Stimulated activated CD8-positive, alpha-beta memory T cell treated with anti-CD3 and anti-CD28 coated beads, Interleukin-12 subunit alpha, Interleukin-12 subunit beta, amount 100 ng/mL, for 4 hours (primary cell): Measurements from ENCODE around the gene JSRP1.

ENCODE experiments used
- DNase-seq: peaks from one replicate; pipeline ENCODE4 v3.0.0-alpha.2; 2020; ENCODE audit warnings: low read depth

JSRP1 gene

GRCh38 chr19:2246801-2247361, 9.3 kb downstream of the JSRP1 start:
- DNase-seq, result no peak

GRCh38 chr19:2246014-2246620, 10.1 kb downstream of the JSRP1 start:
- no peak for DNase-seq

- DNase-seq, result no peak
Measured at GRCh38 chr19:2245273-2245672, 10.9 kb downstream of the JSRP1 start.

GRCh38 chr19:2244486-2244885, 11.7 kb downstream of the JSRP1 start:
- no peak for DNase-seq

GRCh38 chr19:2244125-2244411, 12.1 kb downstream of the JSRP1 start:
- no peak for DNase-seq

- DNase-seq, result no peak
Measured at GRCh38 chr19:2243274-2244124, 12.7 kb downstream of the JSRP1 start.

- no peak for DNase-seq
Measured at GRCh38 chr19:2242816-2243215, 13.4 kb downstream of the JSRP1 start.

- no peak for DNase-seq
Measured at GRCh38 chr19:2242092-2242537, 14.1 kb downstream of the JSRP1 start.

GRCh38 chr19:2240881-2241760, 15.1 kb downstream of the JSRP1 start:
- DNase-seq, result no peak

- DNase-seq, result no peak
Measured at GRCh38 chr19:2239771-2240770, 16.1 kb downstream of the JSRP1 start.

GRCh38 chr19:2239173-2239572, 17.0 kb downstream of the JSRP1 start:
- DNase-seq, result no peak

GRCh38 chr19:2237869-2238153, 18.4 kb downstream of the JSRP1 start:
- no peak for DNase-seq

GRCh38 chr19:2237051-2237868, 19.0 kb downstream of the JSRP1 start:
- no peak for DNase-seq

- DNase-seq, result peak; percentile 98
Measured at GRCh38 chr19:2236314-2237050, 19.7 kb downstream of the JSRP1 start, which contains the start of the genes PLEKHJ1 and SF3A2. Gene PLEKHJ1, minus strand, starts transcription at chr19:2236329. Its CDS starts 81 bp downstream, at chr19:2236248. Gene SF3A2, plus strand, starts transcription at chr19:2236824. Its CDS starts 6,595 bp downstream, at chr19:2243419.

- no peak for DNase-seq
Measured at GRCh38 chr19:2236064-2236313, 20.2 kb downstream of the JSRP1 start.

GRCh38 chr19:2235381-2236063, 20.7 kb downstream of the JSRP1 start:
- no peak for DNase-seq

GRCh38 chr19:2234996-2235380, 21.2 kb downstream of the JSRP1 start:
- no peak for DNase-seq

GRCh38 chr19:2233601-2234280, 22.5 kb downstream of the JSRP1 start:
- DNase-seq, result no peak
